ENCODE measurements around the gene DOK7. TPM values are rescaled to one million over a fixed set of nuclear protein-coding genes. Genes with fewer than 3 reads are reported as not detected.

Gene DOK7
- total and polyA plus RNA-seq, 9 donors = 0.19 to 33.4 (median 2.2) TPM; not detected in 3

- H3K9me3 ChIP-seq = no peaks in the 10 kb centered on the region
- no peak overlapping the region for H3K4me3 ChIP-seq
- DNase-seq = peak in 1 of 5 donors; percentile 5
- 73 to 88% (median 82%) methylated on average over 10 to 15 of the region's 15 CpGs for WGBS, 3 donors
- H3K4me1 ChIP-seq (ENCODE audit: insufficient read depth) = no peaks in the 10 kb centered on the region
- peaks cover 2% of the 10 kb centered on the region for H3K36me3 ChIP-seq
- TF ChIP-seq POLR2A (IDR thresholded peaks at IDR 0.05) = no peak
- no peaks in the 10 kb centered on the region for H3K27me3 ChIP-seq
- H3K27ac ChIP-seq = no peak overlapping the region
- intact Hi-C loops (cut with DNase I) = no loop called here
Observed at GRCh38 chr4:3522326-3522640, 59.2 kb downstream of the DOK7 start.

- Histone ChIP-seq H3K27me3 (no peaks in the 10 kb centered on the region), H3K36me3 (peaks cover 2% of the 10 kb centered on the region), H3K4me1 (ENCODE audit: insufficient read depth) (no peaks in the 10 kb centered on the region), H3K4me3 (no peak overlapping the region), H3K27ac (no peak overlapping the region), H3K9me3 (no peaks in the 10 kb centered on the region)
- 92 to 93% (median 93%) methylated on average over 16 to 19 of the region's 19 CpGs for WGBS, 3 donors
- peak in 2 of 5 donors; percentile 6 to 11 for DNase-seq
- TF ChIP-seq, protein P1, sequence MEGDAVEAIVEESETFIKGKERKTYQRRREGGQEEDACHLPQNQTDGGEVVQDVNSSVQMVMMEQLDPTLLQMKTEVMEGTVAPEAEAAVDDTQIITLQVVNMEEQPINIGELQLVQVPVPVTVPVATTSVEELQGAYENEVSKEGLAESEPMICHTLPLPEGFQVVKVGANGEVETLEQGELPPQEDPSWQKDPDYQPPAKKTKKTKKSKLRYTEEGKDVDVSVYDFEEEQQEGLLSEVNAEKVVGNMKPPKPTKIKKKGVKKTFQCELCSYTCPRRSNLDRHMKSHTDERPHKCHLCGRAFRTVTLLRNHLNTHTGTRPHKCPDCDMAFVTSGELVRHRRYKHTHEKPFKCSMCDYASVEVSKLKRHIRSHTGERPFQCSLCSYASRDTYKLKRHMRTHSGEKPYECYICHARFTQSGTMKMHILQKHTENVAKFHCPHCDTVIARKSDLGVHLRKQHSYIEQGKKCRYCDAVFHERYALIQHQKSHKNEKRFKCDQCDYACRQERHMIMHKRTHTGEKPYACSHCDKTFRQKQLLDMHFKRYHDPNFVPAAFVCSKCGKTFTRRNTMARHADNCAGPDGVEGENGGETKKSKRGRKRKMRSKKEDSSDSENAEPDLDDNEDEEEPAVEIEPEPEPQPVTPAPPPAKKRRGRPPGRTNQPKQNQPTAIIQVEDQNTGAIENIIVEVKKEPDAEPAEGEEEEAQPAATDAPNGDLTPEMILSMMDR (IDR thresholded peaks at IDR 0.05) = no peak
- no peak for TF ChIP-seq EP300 (IDR thresholded peaks at IDR 0.05)
- no peak for TF ChIP-seq POLR2A (IDR thresholded peaks at IDR 0.05)
- intact Hi-C loops (cut with DNase I) = no loop called here
Observed at GRCh38 chr4:3522651-3523050, 59.5 kb downstream of the DOK7 start.

GRCh38 chr4:3523146-3523627 lies 60.1 kb downstream of the DOK7 start:
- 92 to 99% (median 96%) methylated on average over 10 of the region's 10 CpGs for WGBS, 3 donors
- DNase-seq = peak in 3 of 5 donors; percentile 5 to 20 (median 8)
- no peak overlapping the region for H3K27ac ChIP-seq
- no peak for TF ChIP-seq POLR2A (IDR thresholded peaks at IDR 0.05)
- TF ChIP-seq EP300 (IDR thresholded peaks at IDR 0.05) = no peak
- H3K36me3 ChIP-seq = peaks cover 2% of the 10 kb centered on the region
- no peaks in the 10 kb centered on the region for H3K9me3 ChIP-seq
- H3K4me3 ChIP-seq = no peak overlapping the region
- H3K27me3 ChIP-seq = no peaks in the 10 kb centered on the region
- intact Hi-C loops (cut with DNase I) = no loop called here
- no peaks in the 10 kb centered on the region for H3K4me1 ChIP-seq (ENCODE audit: insufficient read depth)

DNA sequence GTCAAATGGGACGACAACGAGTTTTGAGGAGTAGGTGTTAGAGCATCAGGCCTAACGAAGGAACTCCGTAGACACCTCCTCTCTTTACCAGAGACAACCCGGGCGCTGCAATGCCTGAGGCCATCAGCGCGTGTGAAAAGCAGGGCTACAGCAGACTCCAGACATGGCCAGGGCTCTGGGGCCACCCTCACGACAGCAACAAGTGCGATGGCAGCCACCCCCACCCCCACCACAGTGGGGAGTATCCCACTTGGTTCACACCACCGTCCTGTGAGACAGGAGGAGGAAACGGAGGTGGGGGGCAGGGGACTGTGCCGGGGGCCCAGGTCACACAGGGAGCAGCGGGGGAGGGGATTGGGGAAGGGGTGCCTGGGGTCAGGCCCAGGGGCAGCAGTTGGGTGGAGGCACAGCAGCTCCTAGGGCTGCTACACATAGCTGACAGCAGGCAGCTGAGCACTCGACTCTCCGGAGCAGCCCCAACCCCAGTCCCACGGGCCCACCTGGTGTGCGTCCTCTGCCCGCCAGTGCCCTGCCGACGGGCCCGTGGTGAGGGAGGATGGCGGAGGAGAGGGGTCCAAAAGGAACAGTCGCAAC lies 60.6 kb downstream of the DOK7 start:
- Histone ChIP-seq H3K36me3 (peaks cover 2% of the 10 kb centered on the region), H3K27me3 (no peaks in the 10 kb centered on the region), H3K4me1 (ENCODE audit: insufficient read depth) (no peaks in the 10 kb centered on the region), H3K4me3 (no peak overlapping the region), H3K27ac (no peak overlapping the region), H3K9me3 (no peaks in the 10 kb centered on the region)
- TF ChIP-seq POLR2A (IDR thresholded peaks at IDR 0.05) = no peak
- 82 to 92% (median 86%) methylated on average over 24 of the region's 24 CpGs for WGBS, 3 donors
- peak in 4 of 5 donors; percentile 5 to 26 (median 16) for DNase-seq
- intact Hi-C loops (cut with DNase I) = no loop called here

DNA sequence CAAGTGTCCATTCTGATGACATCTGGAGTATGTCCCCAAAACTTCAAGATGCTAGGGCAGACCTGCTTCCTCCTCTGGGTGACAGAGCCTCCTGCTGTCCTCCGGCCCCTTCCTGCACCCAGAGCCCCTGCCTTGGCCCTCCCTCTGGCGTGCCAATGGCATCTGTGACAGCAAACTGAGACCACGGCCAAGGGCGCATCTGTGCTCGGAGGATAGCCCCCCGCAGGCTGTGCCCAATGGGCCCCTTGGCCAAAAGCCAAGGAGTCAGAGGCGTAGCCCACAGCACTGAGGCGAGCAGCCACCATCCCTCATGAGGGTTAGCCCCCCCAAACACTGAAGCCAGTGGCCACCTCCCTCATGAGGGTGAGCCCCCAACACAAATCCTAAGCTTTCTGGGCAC lies 61.2 kb downstream of the DOK7 start:
- Histone ChIP-seq H3K27ac (no peak overlapping the region), H3K4me3 (no peak overlapping the region), H3K36me3 (peaks cover 2% of the 10 kb centered on the region), H3K4me1 (ENCODE audit: insufficient read depth) (no peaks in the 10 kb centered on the region), H3K9me3 (no peaks in the 10 kb centered on the region), H3K27me3 (no peaks in the 10 kb centered on the region)
- TF ChIP-seq POLR2A (IDR thresholded peaks at IDR 0.05) = no peak
- no peak for TF ChIP-seq EP300 (IDR thresholded peaks at IDR 0.05)
- TF ChIP-seq, protein P1 (IDR thresholded peaks at IDR 0.05) = no peak
- DNase-seq = peak in 4 of 5 donors; percentile 6 to 36 (median 16)
- intact Hi-C loops (cut with DNase I) = no loop called here
- 78 to 86% (median 83%) methylated on average over 8 of the region's 8 CpGs for WGBS, 3 donors

DNA sequence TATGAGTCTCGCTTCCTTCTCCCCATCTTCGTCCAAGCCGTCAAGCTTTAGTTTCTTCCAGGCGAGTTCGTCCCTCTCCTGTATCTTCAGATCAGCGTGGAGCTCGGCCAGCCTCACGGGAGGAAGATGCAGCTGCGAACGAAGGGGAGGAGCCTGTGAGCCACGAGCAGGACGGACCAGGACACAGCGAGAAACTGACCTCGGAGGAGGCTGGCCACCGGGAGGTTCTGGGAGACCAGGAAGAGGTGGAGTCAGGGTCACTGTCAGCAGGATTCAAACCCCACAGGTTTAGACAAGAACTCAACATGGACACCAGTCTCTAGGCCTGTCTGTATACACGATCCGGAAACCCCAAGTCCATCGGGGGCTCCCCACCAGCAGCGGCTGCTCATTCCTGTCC lies 61.8 kb downstream of the DOK7 start:
- Histone ChIP-seq H3K36me3 (peaks cover 2% of the 10 kb centered on the region), H3K4me1 (ENCODE audit: insufficient read depth) (no peaks in the 10 kb centered on the region), H3K9me3 (no peaks in the 10 kb centered on the region), H3K27me3 (no peaks in the 10 kb centered on the region), H3K4me3 (no peak overlapping the region), H3K27ac (no peak overlapping the region)
- peak in 2 of 5 donors; percentile 11 to 20 for DNase-seq
- TF ChIP-seq POLR2A (IDR thresholded peaks at IDR 0.05) (no peak), EP300 (IDR thresholded peaks at IDR 0.05) (no peak)
- TF ChIP-seq, protein P1 (IDR thresholded peaks at IDR 0.05) = no peak
- intact Hi-C loops (cut with DNase I) = no loop called here
- WGBS, 3 donors = 64 to 73% (median 70%) methylated on average over 19 of the region's 19 CpGs
